ENCODE results near the gene GRK7.
"Not testable (repeated sequence)": the region's sequence is repeated elsewhere in the genome, so short reads cannot be mapped to it uniquely, and the experiment has no call there.

Gene GRK7

GRCh38 chr3:141762552-141762951 is 656 bp upstream of the GRK7 start:
- DNase-seq (ENCODE audit: low read depth), result not testable (repeated sequence)

- no peak for DNase-seq (ENCODE audit: low read depth)
These were observed 837 bp downstream of the GRK7 start for GRCh38 chr3:141764045-141764444.

GRCh38 chr3:141764465-141764864 is 1.3 kb downstream of the GRK7 start:
- DNase-seq (ENCODE audit: low read depth), result no peak

GRCh38 chr3:141764986-141765385 is 1.8 kb downstream of the GRK7 start:
- no peak for DNase-seq (ENCODE audit: low read depth)

GRCh38 chr3:141767066-141767465 is 3.9 kb downstream of the GRK7 start:
- no peak for DNase-seq (ENCODE audit: low read depth)

GRCh38 chr3:141769221-141769894 is 6.2 kb downstream of the GRK7 start:
- no peak for DNase-seq (ENCODE audit: low read depth)

GRCh38 chr3:141773676-141774075 is 10.5 kb downstream of the GRK7 start:
- DNase-seq (ENCODE audit: low read depth), result no peak

- no peak for DNase-seq (ENCODE audit: low read depth)
These were observed 13.2 kb downstream of the GRK7 start for GRCh38 chr3:141776376-141776775.

- DNase-seq (ENCODE audit: low read depth), result no peak
These were observed 13.7 kb downstream of the GRK7 start for GRCh38 chr3:141776885-141777284.

- no peak for DNase-seq (ENCODE audit: low read depth)
These were observed 15.0 kb downstream of the GRK7 start for GRCh38 chr3:141777957-141778813.

GRCh38 chr3:141779667-141780066 is 16.5 kb downstream of the GRK7 start:
- no peak for DNase-seq (ENCODE audit: low read depth)

- no peak for DNase-seq (ENCODE audit: low read depth)
These were observed 19.3 kb downstream of the GRK7 start for GRCh38 chr3:141782386-141782932.

GRCh38 chr3:141783632-141784031 is 20.4 kb downstream of the GRK7 start:
- no peak for DNase-seq (ENCODE audit: low read depth)

- no peak for DNase-seq (ENCODE audit: low read depth)
These were observed 20.9 kb downstream of the GRK7 start for GRCh38 chr3:141784096-141784495.

- DNase-seq (ENCODE audit: low read depth), result no peak
These were observed 21.3 kb downstream of the GRK7 start for GRCh38 chr3:141784531-141784930.

GRCh38 chr3:141788149-141788548 is 24.9 kb downstream of the GRK7 start:
- no peak for DNase-seq (ENCODE audit: low read depth)

- not testable (repeated sequence) for DNase-seq (ENCODE audit: low read depth)
These were observed 25.5 kb downstream of the GRK7 start for GRCh38 chr3:141788750-141789149.

- no peak for DNase-seq (ENCODE audit: low read depth)
These were observed 26.1 kb downstream of the GRK7 start for GRCh38 chr3:141789281-141789680.

GRCh38 chr3:141790171-141790570 is 27.0 kb downstream of the GRK7 start:
- DNase-seq (ENCODE audit: low read depth), result no peak

GRCh38 chr3:141792495-141792894 is 29.3 kb downstream of the GRK7 start:
- DNase-seq (ENCODE audit: low read depth), result no peak

GRCh38 chr3:141793476-141794260 is 30.5 kb downstream of the GRK7 start:
- DNase-seq (ENCODE audit: low read depth), result no peak

- no peak for DNase-seq (ENCODE audit: low read depth)
These were observed 32.1 kb downstream of the GRK7 start for GRCh38 chr3:141795276-141795675.

GRCh38 chr3:141795741-141796080 is 32.5 kb downstream of the GRK7 start:
- no peak for DNase-seq (ENCODE audit: low read depth)

Data from activated T-cell treated with anti-CD3 and anti-CD28 coated beads for 1 hour (primary cell).